ENCODE measurements around the gene MYOCOS.
"Not testable (repeated sequence)": the region's sequence is repeated elsewhere in the genome, so short reads cannot be mapped to it uniquely, and the experiment has no call there.

MYOCOS gene

DNA sequence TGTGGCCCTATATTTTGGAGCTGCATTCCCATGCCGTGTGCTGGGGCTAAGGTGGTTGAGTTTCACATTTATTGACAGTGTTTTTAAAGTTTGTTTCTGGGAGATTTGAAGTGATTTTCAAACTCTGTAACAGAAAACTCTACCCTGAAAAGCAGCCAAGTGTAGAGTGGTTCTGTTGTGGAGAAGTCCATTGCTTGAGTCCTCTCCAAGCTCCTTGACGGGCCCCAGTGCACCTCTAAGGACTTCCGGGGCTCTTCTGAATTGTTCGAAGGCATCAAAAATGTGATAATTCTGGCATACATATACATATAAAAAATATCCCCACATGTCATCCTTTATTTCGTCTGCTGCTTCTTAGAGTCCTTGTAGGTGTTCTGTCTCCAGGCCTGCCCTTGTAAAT is 5.0 kb downstream of the MYOCOS start:
- DNase-seq: no peak

DNA sequence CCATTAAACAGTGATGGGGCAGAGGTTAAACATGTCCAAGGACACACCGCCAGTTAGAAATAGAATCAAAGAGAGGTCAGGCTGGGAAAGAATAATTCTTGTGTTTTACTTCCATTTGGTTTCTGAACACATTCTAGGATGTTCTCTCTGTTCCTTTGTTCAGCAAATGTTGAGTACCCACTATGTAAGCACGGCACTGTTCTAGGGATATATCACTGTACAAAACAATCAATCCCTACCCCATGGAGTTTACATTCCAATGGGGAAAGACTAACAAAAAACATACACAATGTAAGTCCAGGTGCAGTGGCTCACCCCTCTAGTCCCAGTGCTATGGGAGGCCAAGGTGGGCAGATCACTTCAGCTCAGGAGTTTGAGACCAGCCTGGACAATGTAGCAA is 6.2 kb downstream of the MYOCOS start:
- no peak for DNase-seq

DNA sequence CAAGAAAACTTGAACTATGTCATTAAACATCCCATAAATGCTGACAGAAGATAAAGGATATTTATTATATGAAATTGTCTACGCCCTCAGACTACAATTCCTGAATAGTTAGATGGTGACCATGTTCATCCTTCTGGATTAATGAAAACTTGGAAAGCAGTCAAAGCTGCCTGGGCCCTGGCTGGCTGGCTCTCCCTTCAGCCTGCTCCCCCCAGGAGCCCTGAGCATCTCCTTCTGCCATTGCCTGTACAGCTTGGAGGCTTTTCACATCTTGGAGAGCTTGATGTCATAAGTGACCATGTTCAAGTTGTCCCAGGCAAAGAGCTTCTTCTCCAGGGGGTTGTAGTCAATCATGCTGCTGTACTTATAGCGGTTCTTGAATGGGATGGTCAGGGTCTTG is 13.6 kb downstream of the MYOCOS start:
- DNase-seq: no peak

DNA sequence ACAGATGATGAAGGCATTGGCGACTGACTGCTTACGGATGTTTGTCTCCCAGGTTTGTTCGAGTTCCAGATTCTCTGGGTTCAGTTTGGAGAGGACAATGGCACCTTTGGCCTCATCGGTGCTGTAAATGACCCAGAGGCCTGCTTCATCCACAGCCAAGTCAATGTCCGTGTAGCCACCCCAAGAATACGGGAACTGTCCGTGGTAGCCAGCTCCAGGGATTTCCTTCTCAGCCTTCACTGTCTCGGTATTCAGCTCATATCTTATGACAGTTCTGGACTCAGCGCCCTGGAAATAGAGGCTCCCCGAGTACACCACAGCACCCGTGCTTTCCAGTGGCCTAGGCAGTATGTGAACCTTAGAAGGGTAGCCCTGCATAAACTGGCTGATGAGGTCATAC is 14.1 kb downstream of the MYOCOS start:
- no peak for DNase-seq

DNA sequence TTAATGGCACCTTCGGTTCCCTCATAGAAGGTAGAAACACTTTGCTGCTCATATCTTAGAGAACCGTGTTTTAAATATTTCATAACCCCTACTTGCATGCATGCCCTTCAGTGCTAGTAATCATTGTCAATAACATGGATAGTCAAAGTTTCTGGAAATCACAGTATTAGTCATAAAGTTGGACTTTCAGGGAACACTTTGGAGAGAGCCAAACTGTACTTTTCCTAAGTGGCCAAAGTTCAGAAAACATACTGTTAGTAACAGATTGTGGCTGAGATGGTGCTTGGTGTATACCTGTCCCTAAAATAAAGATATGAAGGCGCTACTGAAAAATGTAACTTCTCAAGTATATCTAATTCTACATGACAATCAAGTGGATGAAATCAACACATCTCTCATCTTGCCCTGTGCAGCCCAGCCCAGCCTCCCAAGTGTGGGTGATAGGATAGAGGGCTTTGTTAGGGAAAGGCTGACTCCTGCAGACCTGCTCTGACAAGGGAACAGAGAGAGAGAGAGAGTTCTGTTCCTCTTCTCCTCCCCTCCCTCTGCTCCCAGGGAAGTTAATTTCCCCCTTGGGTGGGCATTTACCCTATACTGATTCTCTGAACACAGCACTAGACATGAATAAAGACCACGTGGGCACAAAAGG is 16.0 kb downstream of the MYOCOS start:
- DNase-seq: no peak

DNA sequence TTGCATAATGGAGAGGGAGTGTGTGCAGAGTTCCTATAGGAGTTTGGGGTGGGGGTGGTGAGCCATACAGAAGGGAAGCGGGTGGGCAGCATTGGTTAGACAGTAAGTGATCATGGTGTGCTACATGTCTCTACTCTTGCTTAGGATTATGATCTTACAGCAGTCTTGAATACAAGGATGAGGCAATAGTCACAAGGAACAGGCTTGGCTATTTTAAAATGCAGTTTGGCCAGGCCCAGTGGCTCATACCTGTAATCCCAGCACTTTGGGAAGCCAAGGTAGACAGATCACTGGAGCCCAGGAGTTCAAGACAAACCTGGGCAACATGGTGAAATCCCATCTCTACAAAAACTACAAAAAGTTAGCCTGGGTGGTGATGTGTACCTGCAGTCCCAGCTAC is 18.2 kb downstream of the MYOCOS start:
- no peak for DNase-seq

DNA sequence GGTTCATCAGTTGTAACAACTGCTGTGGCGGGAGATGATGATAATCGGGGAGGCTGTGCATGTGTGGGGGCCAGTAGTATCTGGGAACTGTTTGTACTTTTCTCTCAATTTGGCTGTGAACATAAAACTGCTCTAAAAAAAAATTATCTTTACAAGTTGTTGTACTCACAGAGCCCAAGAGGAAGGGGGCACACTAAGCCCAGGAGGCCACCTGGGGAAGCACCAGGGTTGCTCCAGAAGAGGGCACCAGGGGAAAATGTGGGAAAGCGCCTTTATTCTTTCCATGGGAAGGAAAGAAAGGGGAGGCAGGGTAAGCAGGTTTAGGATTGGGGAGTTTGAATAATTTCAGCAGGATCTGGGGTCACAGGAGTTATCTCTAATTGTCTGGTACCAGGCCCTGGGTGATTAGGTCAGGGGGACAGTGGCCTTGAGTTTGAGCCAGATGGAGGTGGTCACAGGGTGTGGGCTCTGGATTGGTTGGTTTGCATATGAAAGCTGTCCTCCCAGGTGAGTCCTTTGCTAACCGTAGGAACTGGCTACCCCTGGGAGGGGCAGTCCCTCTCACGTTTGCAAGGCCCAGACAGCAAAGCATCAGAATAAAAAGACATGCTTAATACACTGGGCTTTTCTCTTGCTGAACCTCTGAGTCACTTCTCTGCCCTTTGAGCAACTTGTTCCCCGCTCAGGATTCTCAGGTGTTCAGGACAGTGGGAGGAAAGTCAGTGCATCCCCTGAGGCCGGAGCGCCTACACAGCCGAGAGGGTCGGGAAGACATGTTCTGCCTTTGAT is 19.2 kb downstream of the MYOCOS start:
- no peak for DNase-seq

DNA sequence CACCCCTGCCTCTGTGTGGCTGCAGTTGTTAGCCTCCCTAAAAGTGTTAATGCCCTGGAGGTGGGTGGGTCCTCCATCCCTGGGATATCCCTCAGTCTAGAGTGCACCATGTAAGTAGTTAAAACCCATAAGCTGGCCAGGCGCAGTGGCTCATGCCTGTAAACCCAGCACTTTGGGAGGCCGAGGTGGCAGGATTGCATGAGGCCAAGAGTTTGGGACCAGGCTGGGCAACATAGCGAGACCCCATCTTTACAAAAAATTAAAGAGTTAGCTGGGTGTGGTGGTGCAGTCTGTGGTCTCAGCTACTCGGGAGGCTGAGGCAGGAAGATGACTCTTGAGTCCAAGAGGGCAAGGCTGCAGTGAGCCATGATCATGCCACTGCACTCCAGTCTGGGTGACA is 20.2 kb downstream of the MYOCOS start:
- DNase-seq: no peak

DNA sequence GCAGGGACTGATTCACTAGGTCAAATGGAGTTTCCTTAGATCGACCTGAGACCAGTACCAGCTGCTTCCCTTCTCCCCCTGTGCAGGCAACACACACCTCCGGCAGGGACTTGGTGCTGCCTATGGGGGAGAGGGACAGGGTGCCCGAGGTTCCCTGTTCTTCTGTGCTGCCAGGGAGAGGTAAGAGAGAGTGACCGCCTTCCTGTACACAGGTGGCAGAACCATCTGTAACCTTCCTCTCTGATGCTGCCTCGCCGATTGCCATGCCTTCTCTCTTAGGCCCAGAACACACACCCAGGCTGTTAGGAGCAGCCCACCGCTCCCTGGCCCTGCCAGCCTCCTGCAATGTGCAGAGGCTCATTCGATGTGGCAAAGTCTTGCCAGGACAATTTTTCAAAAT is 21.1 kb downstream of the MYOCOS start:
- no peak for DNase-seq

DNA sequence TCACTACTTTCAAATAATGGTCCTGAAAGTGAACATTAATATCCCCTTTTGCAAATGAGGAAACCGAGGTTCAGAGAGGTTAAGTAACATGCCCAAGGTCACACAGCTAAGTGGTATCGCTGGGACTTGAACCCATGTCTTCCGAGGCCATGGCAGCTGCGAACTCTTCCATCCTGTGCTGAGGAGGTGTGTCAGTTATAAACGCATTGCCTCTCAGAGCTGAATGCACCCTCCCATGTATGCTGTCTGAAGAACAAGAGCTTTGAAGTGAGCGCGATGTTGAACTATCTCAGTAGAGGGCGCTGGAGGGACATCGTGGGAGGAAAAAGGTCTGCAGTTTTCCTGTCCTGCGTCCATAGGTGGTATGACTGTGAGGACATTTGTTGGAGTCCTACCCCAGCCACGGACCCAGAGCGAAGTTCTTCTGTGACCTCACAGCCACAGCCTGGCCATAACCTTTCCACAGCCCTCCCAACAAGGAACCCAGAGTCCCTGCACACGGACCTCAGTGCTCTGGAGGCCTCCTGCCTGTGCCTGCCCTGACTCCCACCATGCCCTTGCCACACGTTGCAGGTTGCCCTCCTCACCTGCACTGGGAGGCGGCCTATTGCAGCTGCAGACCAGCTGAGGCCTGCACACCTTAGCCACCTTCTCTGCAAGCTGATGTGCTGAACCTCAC is 22.9 kb downstream of the MYOCOS start:
- peak; percentile 55 for DNase-seq

DNA sequence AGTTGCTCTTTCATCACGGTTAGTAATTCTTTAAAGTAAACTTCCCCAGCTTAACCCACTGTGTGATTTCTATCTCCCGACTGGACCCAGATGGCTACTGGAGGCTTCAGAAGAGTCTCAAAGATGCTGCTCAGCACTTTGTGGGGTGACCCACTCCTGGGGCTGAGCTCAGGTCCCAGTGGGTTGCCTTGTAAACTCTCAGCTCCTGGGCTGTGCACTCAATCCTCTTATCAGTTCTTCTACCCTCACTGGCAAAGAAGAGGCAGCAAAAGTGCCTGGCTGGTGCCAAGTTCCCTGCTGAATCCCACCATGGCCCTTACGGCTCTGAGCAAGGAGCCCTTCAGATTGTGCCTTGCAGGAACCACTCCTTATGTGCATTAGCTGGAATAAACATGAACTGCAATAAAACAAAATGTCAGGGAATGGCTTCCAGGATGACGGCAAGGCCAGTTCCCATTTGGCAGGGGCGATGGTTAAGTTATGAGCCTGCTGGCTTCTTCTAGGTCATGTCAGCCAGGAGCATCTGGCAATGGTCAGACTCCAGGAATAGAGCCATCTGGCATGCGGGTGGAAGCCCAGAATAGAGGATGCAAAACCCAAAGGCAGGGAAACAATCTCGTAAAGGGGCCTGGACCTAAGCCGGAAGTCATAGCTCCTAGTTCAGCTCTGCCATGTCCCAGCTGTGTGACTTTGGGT is 23.7 kb downstream of the MYOCOS start:
- no peak for DNase-seq

DNA sequence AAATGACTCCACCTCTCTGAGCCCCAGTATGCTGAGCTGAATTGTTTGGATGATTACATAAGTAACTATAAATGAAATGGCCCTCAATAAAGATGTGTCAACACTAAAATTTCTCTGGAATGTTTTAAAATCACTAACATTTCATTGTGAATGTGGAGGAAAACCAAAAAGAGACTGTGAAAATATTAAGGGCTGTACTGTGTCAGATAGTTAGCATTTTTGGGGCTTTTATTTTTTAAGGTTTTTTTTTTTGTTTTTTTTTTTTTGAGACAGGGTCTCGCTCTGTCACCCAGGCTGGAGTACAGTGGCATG is 24.2 kb downstream of the MYOCOS start:
- no peak for DNase-seq

DNA sequence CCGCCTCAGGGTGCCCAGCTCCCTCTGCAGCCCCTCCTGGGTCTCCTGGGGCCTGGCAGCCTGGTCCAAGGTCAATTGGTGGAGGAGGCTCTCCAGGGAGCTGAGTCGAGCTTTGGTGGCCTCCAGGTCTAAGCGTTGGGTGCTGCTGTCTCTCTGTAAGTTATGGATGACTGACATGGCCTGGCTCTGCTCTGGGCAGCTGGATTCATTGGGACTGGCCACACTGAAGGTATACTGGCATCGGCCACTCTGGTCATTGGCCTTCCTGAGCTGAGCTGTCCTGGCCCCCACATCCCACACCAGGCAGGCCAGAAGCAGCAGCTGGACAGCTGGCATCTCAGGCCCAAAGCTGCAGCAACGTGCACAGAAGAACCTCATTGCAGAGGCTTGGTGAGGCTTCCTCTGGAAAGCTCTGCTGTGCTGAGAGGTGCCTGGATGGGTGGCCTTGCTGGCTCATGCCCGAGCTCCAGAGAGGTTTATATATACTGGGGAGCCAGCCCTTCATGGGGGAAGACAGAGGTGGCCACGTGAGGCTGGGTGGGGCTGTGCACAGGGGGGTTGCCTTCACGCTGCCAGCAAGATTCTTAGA is 30.3 kb downstream of the MYOCOS start, which contains the start of gene MYOC:
Gene MYOC, minus strand, starts transcription at position 455 of the 589 bp plus-strand sequence. Its CDS starts 77 bp downstream, at position 378.
- no peak for DNase-seq

DNA sequence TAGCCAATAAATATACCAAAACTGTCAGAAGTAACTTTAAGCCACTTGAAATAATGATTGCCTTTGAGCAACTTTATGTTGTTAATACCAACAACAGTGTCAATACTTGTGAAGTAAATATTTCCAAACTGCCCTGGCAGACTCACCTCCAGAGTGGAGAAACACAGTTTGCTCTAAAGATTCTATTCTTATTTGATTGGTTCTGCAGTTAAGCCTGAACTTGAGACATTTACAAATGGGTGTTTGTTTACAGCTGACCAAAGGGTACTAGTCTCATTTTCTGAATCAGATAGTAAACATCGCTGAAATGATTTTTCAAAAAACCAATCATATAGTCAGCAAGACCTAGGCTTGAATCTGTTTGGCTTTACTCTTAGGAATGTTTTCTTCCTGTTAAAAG is 31.8 kb downstream of the MYOCOS start:
- DNase-seq: no peak

DNA sequence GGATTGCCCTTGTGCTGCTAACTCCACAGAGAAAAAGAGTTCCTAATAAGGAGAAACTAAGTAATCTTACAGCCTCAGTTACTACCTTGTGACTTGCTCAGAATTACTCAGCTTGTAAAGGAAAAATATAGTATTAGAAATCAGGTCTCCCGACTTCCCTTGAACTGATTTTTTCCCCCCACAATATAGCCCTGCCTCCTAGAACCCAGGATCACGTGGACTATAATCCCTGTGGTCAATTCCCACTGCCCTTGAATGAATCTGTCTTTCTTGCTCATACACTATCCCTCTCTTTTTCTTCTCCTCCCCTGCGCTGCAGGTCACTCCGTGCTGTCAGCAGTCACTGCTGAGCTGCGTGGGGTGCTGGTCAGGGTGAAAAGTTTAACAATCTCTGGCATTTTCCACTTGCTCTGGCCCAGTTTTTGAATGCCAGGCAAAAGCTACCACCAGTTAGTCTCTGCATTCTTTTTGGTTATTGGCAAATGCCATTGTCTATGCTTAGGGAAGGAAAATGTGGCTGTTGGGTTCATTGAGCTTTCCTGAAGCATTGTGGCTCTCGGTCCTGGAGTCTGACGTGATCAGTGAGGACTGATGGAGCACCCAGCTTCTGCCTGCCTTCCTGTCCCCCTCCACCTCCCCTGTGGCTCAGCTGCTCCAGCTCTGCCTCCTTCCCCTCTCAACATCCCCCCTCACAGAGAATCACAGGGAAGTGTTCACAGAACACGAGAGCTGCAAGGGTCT is 32.3 kb downstream of the MYOCOS start:
- DNase-seq: no peak

DNA sequence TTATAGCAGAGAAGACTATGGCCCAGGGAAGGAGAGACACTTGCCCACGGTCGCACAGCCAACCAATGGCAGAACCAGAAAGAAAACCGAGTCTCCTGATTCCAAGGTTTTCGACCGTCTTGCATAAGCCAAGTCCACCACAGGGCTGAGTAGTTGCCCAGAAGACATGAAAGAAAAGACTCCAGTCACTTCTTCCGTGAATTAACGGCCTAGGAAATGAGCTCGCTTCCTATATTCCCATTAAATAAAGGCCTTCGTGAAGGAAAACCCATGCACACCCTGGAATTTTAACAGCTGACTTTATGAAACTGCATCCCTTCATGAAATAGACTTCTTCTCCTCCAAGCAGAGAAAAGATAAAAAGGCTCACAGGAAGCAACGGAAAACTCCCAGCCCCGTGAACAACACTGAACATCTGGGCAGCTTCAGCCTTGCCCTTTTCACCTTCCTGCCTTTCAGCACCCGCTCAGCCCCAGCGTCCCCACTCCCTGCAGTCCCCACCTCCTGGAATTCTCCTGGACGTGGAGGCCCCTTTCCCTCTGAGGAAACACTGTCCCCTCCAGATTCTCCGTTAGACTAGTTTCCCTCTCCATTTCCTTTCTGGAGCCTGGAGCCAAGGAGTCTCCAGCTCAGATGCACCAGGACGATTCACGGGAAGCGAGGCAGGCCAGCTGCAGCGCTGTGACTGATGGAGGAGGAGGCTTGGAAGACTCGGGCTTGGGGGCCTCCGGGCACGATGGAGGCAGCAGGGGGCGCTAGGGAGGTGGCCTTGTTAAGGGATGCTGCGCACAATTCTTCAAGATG is 33.1 kb downstream of the MYOCOS start:
- peak; percentile 47 for DNase-seq

DNA sequence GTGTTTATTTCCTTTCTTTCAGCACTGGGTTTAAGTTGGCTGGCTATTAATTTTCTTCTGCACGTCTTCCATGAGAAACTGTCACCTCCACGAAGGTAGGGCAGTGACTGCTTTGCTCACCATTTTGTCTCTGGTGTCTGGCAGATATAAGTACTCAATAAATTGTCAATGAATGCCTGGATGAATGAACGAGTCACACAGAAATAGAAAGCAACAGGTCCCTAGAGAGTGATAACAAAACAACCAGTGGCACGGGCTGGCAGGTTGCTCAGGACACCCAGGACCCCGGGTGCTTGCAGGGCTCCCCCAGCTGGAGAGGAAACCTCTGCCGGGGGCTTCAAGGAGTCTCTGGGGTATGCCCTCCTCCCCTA is 33.7 kb downstream of the MYOCOS start:
- no peak for DNase-seq

DNA sequence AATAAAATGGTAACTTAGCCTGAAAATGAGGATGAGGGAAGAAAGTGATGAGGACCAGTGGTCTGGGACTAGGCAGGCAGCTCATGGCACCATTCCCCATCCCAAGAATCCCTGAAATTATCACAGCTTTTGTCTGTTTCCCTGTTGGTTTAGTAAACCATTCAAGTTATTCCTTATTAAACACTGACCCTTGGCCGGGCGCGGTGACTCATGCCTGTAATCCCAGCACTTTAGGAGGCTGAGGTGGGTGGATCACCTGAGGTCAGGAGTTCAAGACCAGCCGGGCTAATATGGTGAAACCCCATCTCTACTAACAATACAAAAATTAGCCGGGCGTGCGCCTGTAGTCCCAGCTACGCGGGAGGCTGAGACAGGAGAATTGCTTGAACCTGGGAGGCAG is 34.2 kb downstream of the MYOCOS start:
- not testable (repeated sequence) for DNase-seq

DNA sequence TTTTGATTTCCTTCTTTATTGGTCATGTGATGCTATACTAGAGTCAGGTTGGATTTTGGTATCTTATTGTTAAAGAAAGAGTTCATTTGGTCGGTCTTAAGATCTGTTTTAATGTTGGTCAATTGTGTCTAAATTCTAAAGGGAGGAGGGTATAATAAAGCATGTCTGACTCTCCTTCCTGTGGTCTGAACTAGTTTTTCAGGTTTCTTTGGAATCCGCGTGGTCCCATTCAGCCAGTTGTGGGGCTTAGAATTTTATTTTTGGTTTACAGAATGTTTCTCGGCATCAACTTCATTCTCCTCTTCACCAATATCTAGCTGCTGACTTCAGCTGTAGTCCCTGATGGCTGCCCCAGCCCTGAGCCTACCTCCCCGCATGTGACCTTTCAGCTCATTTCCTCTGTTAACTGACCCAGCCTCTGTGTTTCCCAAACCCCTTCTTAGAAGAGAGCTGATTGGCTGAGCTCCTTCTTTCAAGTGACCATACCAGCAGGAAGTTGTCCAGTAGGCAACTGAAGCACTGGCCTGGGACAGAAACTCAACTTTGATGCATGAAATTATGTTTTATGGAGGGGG is 39.1 kb downstream of the MYOCOS start:
- no peak for DNase-seq

DNA sequence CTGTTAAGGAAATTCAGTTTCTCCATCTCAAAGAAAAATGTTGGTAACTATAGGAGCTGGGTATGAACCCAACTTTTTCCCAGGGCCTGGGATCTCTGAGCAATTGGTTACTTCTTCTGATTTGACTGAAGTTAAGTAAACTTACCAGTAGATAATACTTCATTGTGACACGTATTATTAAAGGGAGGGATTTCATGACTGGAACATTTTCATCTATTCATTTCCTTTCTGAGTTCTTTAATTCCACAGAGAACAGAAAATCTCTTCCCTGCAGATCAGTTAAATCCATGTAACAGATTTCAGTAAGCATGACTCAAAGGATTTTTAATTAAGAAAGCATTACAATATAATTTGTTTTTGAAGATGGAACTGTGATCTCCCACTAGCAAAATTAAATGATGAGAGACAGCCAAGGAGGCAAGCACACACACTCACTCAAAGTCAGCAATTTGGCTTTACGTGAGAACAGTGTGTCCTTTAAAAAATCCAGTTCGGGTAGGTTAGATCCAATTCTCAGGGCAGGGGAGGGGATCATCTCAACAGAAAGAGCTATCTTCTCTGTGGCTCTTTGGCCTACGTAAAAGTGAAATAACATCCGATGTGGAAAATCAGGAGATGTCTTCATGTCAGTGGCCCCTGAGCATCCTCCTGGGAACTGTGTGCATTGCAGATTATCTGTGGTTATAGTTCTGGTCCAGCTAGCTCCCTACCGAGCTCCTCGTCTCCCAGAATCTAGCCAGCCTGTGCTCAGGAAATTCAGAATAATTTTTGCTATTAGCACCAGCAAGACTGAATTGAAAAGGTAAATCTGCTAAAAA is 41.2 kb downstream of the MYOCOS start:
- DNase-seq: no peak

All from KG1 (cell line).